Measurements from ENCODE around the gene FGD5.

FGD5 gene, protein sequence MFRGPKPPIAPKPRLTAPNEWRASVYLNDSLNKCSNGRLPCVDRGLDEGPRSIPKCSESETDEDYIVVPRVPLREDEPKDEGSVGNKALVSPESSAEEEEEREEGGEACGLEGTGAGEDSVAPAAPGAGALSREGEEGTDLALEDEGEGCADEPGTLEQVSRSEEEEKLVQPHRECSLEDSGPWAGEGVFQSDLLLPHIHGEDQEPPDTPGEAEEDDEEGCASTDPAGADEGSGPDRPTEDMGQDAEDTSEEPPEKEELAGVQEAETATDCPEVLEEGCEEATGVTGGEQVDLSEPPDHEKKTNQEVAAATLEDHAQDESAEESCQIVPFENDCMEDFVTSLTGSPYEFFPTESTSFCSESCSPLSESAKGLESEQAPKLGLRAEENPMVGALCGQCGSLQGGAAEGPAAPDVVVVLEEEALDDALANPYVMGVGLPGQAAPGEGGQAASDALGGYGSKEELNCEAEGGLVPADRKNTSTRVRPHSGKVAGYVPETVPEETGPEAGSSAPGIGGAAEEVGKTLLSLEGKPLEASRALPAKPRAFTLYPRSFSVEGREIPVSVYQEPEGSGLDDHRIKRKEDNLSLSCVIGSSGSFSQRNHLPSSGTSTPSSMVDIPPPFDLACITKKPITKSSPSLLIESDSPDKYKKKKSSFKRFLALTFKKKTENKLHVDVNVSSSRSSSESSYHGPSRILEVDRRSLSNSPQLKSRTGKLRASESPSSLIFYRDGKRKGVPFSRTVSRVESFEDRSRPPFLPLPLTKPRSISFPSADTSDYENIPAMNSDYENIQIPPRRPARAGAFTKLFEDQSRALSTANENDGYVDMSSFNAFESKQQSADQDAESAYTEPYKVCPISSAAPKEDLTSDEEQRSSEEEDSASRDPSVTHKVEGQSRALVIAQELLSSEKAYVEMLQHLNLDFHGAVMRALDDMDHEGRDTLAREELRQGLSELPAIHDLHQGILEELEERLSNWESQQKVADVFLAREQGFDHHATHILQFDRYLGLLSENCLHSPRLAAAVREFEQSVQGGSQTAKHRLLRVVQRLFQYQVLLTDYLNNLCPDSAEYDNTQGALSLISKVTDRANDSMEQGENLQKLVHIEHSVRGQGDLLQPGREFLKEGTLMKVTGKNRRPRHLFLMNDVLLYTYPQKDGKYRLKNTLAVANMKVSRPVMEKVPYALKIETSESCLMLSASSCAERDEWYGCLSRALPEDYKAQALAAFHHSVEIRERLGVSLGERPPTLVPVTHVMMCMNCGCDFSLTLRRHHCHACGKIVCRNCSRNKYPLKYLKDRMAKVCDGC (N-terminal part only)

GRCh38 chr3:14818804-14819500, at the start of gene FGD5:
Gene FGD5 (plus strand): TSS chr3:14818962. CDS start chr3:14819072, 110 bp downstream.
- no peak for DNase-seq (ENCODE audit: low read depth, low spot score)

GRCh38 chr3:14769544-14770325, 49.0 kb upstream of the FGD5 start:
- DNase-seq (ENCODE audit: low read depth, low spot score): no peak

GRCh38 chr3:14770591-14770990, 48.2 kb upstream of the FGD5 start:
- DNase-seq (ENCODE audit: low read depth, low spot score): no peak

GRCh38 chr3:14771593-14772497, 46.9 kb upstream of the FGD5 start:
- no peak for DNase-seq (ENCODE audit: low read depth, low spot score)

DNA sequence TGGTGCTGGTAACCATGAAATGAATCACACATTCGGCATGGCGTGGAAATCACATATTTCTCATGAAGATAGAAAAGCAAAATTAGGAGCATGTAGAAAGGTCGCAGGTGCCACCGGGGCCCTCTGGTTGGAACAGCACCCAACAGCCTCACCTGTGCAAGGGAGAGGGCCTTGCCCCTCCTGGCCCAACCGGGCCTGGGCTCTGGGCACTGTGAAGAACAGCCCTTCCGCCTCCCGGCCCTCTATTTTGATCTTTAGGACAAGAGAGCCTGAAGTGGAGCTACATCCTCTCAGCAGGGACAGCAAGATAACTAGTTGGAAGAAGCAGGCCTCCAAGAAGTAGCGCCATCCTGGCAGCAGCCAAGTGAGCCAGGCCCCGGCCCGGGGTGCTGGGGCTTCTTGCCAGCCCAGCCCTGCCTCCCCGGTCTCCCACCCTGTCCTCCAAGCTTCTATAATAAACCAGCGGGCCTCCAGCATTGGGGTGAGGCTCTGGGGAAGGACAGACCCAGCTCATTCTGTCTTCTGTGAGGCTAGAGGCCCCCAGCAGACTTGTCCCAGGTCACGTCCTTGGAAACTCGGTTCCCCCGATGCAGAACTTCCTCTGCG, 46.1 kb upstream of the FGD5 start:
- DNase-seq (ENCODE audit: low read depth, low spot score): no peak

DNA sequence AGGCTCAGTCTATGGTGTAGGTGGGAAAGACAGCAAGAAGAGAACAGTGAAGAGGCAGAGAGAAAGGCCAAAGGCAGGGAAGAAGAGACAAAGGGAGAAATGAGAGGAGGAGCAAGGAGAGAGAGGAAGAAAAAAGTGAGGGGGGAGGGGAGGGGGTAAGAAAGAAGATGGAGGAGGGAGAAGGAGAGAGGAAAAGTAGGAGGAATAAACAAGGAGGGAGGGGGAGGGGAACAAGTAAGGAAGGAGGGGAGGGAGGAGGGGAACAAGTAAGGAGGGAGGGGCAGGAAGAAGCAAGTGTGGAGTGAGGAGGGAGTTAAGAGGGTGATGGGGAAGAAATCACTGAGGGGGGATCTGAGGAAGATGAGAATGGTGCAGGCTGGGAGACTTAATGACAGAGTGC, 45.5 kb upstream of the FGD5 start:
- DNase-seq (ENCODE audit: low read depth, low spot score): no peak

DNA sequence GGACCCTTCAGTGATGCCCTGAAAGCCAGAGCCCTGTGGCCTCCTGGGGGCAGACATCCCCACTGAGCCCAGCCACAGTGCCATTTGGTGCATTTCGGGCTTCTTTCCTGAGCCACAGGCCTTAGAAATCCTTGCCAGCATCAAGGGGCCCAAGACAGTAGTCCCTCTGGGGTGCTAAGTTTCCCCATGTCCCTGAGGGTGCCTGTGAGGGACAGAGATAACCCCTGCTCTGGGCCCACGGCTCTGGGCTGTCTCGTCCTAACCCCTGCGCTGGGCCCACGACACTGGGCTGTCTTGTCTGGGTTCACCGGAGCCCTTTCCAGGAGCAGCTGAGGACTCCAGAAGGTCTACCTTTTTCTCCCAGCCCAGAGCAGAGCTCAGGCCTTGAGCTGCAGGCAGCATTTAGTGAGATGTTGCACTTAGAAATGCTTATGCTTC, 45.1 kb upstream of the FGD5 start:
- DNase-seq (ENCODE audit: low read depth, low spot score): no peak

GRCh38 chr3:14774431-14774830, 44.3 kb upstream of the FGD5 start:
- DNase-seq (ENCODE audit: low read depth, low spot score): no peak

DNA sequence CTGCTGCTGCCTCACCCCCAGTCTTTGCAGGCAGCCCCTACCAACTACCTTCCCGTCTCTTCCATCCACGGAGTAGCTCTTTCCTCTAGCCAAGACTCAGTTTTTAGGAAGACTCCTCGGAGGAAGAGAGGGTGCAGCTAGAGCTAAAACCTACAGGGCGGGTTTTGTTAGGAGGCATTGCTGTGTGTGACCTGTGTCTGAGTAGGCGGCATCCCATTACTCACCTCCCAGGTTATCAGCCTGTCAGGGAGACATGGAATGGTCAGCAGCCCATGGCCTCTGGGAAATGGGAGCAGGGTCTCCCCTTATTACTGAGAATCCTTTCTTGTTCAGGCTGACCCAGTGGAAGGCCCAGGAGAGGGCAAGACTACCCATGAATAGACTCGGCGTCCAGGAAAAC, 43.8 kb upstream of the FGD5 start:
- no peak for DNase-seq (ENCODE audit: low read depth, low spot score)

GRCh38 chr3:14775563-14775962, 43.2 kb upstream of the FGD5 start:
- DNase-seq (ENCODE audit: low read depth, low spot score): no peak

DNA sequence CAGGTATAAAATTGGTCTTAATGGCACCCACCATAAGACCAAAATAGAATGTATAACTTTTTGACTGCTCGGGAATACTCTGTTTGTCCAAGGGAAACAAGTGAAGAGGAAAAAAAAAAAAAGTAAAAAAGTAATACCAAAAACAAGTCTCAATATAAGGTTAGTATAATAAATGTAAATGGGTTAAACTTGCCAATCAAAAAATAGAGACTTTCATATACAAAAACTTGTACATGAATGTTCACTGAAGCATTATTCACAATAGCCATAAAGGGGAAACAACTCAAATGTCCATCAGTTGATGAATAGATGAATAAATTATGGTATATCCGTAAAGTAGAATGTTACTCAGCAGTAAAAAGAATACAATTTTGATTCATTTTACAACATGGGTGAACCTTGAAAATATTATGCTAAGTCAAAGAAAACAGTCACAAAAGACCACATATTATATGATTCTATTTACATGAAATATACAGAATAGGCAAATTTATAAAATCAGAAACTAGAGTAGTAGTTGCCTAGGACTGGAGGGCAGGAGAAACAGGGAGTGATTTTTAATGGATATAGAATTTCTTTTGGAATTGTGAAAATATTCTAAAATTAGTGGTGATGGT, 39.6 kb upstream of the FGD5 start:
- no peak for DNase-seq (ENCODE audit: low read depth, low spot score)

DNA sequence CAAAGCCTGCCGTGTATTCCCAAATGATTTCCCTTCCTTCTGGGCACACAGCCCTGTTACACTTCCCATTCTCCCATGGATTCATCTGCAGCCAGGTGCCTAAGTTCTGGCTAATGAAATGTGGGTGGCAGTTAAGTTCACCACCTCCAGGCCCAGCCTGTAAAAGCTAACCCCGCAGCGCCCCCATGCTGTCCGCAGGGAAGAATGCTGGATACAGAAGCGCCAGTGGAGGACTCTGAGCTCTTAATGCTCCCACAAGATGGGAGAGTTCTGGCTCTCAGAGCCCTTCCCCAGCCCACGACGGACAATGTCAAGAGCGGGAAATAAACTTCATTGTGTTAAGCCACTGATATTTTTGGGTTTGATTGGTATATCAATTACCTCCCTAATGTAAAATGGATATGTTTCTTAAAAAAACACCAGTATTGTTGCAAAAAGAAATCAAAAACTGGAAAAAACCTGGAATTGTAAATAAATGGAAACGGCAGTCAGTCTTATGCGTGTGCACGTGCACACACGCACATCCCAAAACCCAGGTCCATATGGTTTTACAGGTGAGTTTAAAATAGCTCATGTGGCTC, 37.7 kb upstream of the FGD5 start:
- DNase-seq (ENCODE audit: low read depth, low spot score): no peak

GRCh38 chr3:14783480-14784086, 35.2 kb upstream of the FGD5 start:
- no peak for DNase-seq (ENCODE audit: low read depth, low spot score)

DNA sequence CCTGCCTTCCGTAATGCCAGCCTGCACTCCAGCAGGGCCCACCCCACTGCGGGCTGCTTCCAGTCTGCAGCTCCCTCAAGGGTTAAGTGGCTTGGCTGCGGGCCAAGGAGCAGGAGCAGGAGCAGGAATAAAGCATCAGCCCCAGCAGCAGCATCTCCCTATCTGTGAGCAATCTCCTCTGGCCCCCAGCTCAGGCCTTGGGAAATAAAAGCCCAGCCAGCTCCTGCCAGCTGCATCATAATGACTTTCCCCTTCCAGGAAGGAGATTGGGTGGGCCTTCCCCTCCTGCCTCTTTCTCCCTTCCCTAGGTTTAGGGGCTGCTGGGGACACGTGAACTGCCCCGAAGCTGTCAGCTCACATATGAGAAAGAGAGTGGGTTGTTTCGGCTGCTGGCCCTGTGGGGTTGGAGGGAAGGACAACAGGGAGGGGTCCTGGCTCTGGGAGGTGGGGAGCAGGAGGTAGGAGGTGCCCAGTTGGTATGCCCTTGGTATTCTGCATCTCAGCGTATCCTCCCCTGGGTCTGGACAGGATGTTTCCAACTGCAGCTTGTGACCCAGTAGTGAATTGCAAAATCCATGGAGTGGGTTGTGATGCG, 34.6 kb upstream of the FGD5 start:
- no peak for DNase-seq (ENCODE audit: low read depth, low spot score)

DNA sequence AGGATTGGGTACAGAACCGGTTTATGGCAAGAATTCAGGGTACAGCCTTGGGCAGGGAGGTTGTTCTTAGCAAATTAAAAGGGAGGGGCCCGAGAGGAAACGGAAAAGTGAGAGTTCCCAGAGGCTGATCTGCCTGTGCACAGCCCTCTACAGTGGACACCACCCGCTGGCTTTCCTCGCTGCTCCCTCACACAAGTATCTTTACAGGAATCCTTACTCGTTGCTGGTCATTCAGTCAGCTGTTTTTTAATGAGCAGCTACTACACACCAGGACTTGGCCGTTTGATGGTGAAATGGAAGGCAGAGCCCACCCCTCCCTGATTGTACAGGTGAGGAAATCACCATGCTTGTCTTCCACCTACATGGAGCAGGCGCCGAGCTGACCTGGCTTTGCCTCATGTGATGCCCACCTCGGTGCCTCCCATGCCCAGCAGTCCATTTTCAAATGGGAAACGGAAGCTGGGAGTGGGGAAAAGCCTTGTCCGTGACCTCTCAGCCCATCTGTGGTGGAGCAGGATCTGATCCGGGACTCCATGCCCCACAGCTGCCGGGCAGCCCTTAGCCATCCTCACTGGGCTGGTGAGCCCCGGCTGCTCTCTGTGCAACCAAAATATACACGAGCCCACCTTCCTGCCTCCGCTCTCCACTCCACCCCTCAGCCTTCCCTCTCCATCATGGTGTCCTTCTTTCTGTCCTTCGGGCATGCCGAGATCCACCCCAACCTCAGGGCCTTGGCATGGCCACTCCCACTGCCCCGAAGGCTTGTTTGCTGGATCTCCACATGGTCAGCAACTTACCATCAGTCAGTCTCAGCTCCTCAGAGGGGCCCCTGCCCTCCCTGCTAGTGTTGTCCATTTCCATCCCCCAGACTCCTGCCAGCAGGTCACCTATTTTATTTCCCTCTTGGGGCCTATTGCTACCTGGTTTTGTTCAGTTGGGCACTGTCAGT, 33.3 kb upstream of the FGD5 start:
- no peak for DNase-seq (ENCODE audit: low read depth, low spot score)

- no peak for DNase-seq (ENCODE audit: low read depth, low spot score)
Measured at GRCh38 chr3:14786369-14786768, 32.4 kb upstream of the FGD5 start.

All from activated naive CD8-positive, alpha-beta T cell treated with anti-CD3 and anti-CD28 coated beads, Interleukin-2, amount 50 U/mL, for 16 hours (primary cell).